ENCODE measurements around the gene ACBD4. TPM values are rescaled to one million over a fixed set of nuclear protein-coding genes. Genes with fewer than 3 reads are reported as not detected.

ACBD4 gene
- total and polyA plus RNA-seq, 10 of the 15 experiments (the other 5 are each of a cell fraction or from before 2014, with no cell fraction given) = 0.20 to 13.8 (median 6.9) TPM

- no peak for TF ChIP-seq ATF2 (IDR thresholded peaks at IDR 0.05; ENCODE audit: low read length)
- TF ChIP-seq ZNF622 (IDR thresholded peaks at IDR 0.05) = no peak
- TF ChIP-seq ZZZ3 (IDR thresholded peaks at IDR 0.05; ENCODE audit: control insufficient read depth, insufficient read length, low read depth) = no peak
- no peak overlapping the region for H3K4me2 ChIP-seq (ENCODE audit: control insufficient read depth, insufficient read depth)
- no peaks in the 10 kb centered on the region for H3K27me3 ChIP-seq (replicated peaks in 1 of 2; ENCODE audit: control insufficient read depth in 2 of 2, insufficient read depth in 2 of 2, low read length in 1 of 2)
- ATAC-seq = no peak
- ChIA-PET CTCF (interaction anchor here (0.9 to 9.4 kb wide), 4 partner anchors 62 to 209 kb away, joined by 3 to 82 read pairs (median 6); no protein-coding TSS in a partner anchor), POLR2A (no interaction called here), RAD21 (ENCODE audit: unreplicated experiment) (no interaction called here), SMC1A (ENCODE audit: uncharacterized antibody, unreplicated experiment) (no interaction called here)
- no peaks in the 10 kb centered on the region for H3K9me3 ChIP-seq (replicated peaks; ENCODE audit: control insufficient read depth, insufficient read depth, low read length)
- no peaks in the 10 kb centered on the region for H4K20me1 ChIP-seq (ENCODE audit: control insufficient read depth, insufficient read depth)
- H3K27ac ChIP-seq (ENCODE audit: control insufficient read depth, insufficient read depth) = no peak overlapping the region
- no peak overlapping the region for H3K4me3 ChIP-seq
- no peaks in the 10 kb centered on the region for H3K4me1 ChIP-seq (ENCODE audit: control insufficient read depth, insufficient read depth, low read length)
- in situ Hi-C loops (cut with MboI) = loop anchor here (10.0 kb wide), 1 partner anchor 354 kb away; no protein-coding TSS in a partner anchor
- no peak for FAIRE-seq
- H2AFZ ChIP-seq (ENCODE audit: control insufficient read depth, low read depth, low read length) = no peak overlapping the region
- no peaks in the 10 kb centered on the region for H3K79me2 ChIP-seq (ENCODE audit: control insufficient read depth, insufficient read depth, low read length)
- BruUV-seq (replicated peaks) = no TSS peak
- no peaks in the 10 kb centered on the region for H3K36me3 ChIP-seq (ENCODE audit: control insufficient read depth in 2 of 2, insufficient read depth in 2 of 2, low read length in 1 of 2)
- intact Hi-C loops (cut with micrococcal nuclease; ENCODE audit: unreplicated experiment) = no loop called here
- DNase-seq (ENCODE audit: low read depth, low spot score) = no peak
- 98% methylated on average over 2 of the region's 2 CpGs for whole genome bisulfite sequencing (ENCODE audit: insufficient coverage, insufficient replicate concordance, low lambda C conversion rate, missing lambda C conversion rate)
- H3K9ac ChIP-seq (ENCODE audit: control insufficient read depth, insufficient read depth, low read length) = no peak overlapping the region
Observed at GRCh38 chr17:45128989-45129388, 6.5 kb upstream of the ACBD4 start.

- DNase-seq (ENCODE audit: low read depth, low spot score) = no peak
- Histone ChIP-seq H3K4me1 (ENCODE audit: control insufficient read depth, insufficient read depth, low read length) (no peaks in the 10 kb centered on the region), H3K27ac (ENCODE audit: control insufficient read depth, insufficient read depth) (no peak overlapping the region), H4K20me1 (ENCODE audit: control insufficient read depth, insufficient read depth) (no peaks in the 10 kb centered on the region), H2AFZ (ENCODE audit: control insufficient read depth, low read depth, low read length) (no peak overlapping the region), H3K9me3 (replicated peaks; ENCODE audit: control insufficient read depth, insufficient read depth, low read length) (no peaks in the 10 kb centered on the region), H3K4me3 (no peak overlapping the region), H3K36me3 (ENCODE audit: control insufficient read depth in 2 of 2, insufficient read depth in 2 of 2, low read length in 1 of 2) (no peaks in the 10 kb centered on the region), H3K4me2 (ENCODE audit: control insufficient read depth, insufficient read depth) (no peak overlapping the region), H3K27me3 (replicated peaks in 1 of 2; ENCODE audit: control insufficient read depth in 2 of 2, insufficient read depth in 2 of 2, low read length in 1 of 2) (no peaks in the 10 kb centered on the region), H3K9ac (ENCODE audit: control insufficient read depth, insufficient read depth, low read length) (no peak overlapping the region), H3K79me2 (ENCODE audit: control insufficient read depth, insufficient read depth, low read length) (no peaks in the 10 kb centered on the region)
- no peak for FAIRE-seq
- intact Hi-C loops (cut with micrococcal nuclease; ENCODE audit: unreplicated experiment) = no loop called here
- ATAC-seq = no peak
- in situ Hi-C loops (cut with MboI) = loop anchor here (10.0 kb wide), 1 partner anchor 355 kb away; no protein-coding TSS in a partner anchor
- POLR2A ChIA-PET = interaction anchor here (0.6 kb wide), 1 partner anchor 30 kb away, joined by 4 read pairs; no protein-coding TSS in a partner anchor
- WGBS (ENCODE audit: insufficient coverage, insufficient replicate concordance, low lambda C conversion rate, missing lambda C conversion rate) = 80% methylated on average over 10 of the region's 10 CpGs
- no TSS peak for BruUV-seq (replicated peaks)
- CTCF ChIA-PET = interaction anchor here (0.9 to 9.4 kb wide), 4 partner anchors 62 to 209 kb away, joined by 3 to 82 read pairs (median 6); no protein-coding TSS in a partner anchor
- SMC1A ChIA-PET (ENCODE audit: uncharacterized antibody, unreplicated experiment) = no interaction called here
- RAD21 ChIA-PET (ENCODE audit: unreplicated experiment) = no interaction called here
- TF ChIP-seq ZBTB40 (IDR thresholded peaks at IDR 0.05; ENCODE audit: borderline replicate concordance) (no peak), MLLT1 (IDR thresholded peaks at IDR 0.05) (no peak), MXI1 (IDR thresholded peaks at IDR 0.05; ENCODE audit: low read depth, low read length) (no peak), CREM (IDR thresholded peaks at IDR 0.05; ENCODE audit: low read depth) (no peak), POLR2A (IDR thresholded peaks at IDR 0.05; ENCODE audit: low read depth, low read length) (no peak), BHLHE40 (IDR thresholded peaks at IDR 0.05; ENCODE audit: borderline replicate concordance in 1 of 2, low read depth in 2 of 2, low read length in 1 of 2) (no peak), CBX3 (IDR thresholded peaks at IDR 0.05; ENCODE audit: borderline replicate concordance, low read depth) (no peak), TBL1XR1 (IDR thresholded peaks at IDR 0.05; ENCODE audit: low read depth, low read length) (no peak)
Observed at GRCh38 chr17:45129426-45129939, 6.0 kb upstream of the ACBD4 start.

All from GM12878 (cell line).